Activated CD8-positive, alpha-beta memory T cell treated with anti-CD3 and anti-CD28 coated beads for 36 hours (primary cell): ENCODE measurements around the gene GPHN. TPM values are rescaled to one million over a fixed set of nuclear protein-coding genes. Genes with fewer than 3 reads are reported as not detected.

Experiments used
- CTCF ChIA-PET: fragments of 350-600 bp; sonication (Branson Sonifier 250); formaldehyde crosslinking; loops from one replicate; lab custom pipeline; 2021; ENCODE audit warnings: antibody characterized with exemption; lab: Charles Lee
- POLR2A ChIA-PET: fragments of 350-600 bp; sonication (Branson Sonifier 250); formaldehyde crosslinking; loops from one replicate; lab custom pipeline; 2021; ENCODE audit warnings: antibody characterized with exemption; lab: Charles Lee
- total RNA-seq, 2 experiments: library from RNA; stranded (reverse); gene quantifications; one replicate each; pipeline ENCODE4 v1.2.3, GENCODE V29; 2021

GPHN gene
- total RNA-seq, 2 experiments from 2014 or later, result 14.6 to 15.5 TPM

DNA sequence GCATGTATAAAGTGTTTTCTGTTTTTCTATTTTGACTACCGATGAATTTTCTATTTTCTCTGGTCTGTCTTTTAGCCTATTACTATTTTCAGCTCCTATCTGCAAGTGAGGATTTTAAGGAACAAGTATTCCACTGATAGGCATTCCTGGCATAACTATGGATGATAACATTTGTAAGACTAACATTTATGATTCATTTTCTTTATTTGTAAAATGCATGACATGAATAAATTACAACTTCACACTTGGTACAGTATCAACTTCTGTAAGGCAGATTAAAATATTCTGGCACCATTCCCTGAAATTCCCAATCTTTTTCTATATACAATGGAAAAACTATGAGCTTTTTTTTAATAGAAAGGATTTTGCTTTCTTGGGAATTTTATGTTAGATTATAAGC is 560.3 kb downstream of the GPHN start:
- ChIA-PET POLR2A (no interaction called here), CTCF (no interaction called here)

DNA sequence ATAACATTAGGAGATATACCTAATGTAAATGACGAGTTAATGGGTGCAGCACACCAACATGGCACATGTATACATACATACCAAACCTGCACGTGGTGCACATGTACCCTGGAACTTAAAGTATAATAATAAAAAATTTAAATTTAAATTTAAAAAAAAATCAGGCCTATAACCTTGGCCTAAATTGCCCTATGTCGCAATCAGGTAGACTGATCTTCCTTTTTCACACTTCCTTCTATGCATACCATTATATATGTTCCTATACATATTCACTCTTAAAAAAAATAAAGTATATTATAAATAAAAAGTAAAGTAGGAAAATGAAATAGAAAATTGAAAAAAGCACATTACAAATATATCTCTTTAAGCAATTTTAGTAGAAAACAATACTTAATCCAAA is 563.6 kb downstream of the GPHN start:
- POLR2A ChIA-PET, result no interaction called here
- CTCF ChIA-PET, result no interaction called here

DNA sequence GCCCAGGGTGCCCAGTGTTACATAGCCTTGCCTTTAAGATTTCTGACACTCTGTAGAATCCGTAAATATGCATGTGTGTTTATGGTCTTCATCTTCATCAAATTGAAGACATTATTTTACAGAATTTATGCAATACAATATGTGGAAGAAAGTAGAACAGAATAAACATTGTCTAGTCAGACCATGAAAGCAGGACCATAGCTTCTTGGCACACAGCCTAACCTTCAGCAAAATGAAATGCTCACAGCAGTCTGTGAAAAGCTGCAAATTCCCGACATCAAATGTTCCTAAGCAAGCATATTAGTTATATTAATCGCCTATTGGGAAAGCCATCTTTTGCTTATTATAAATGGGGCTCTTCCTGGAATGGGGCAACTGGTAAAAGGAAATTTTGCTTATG is 570.0 kb downstream of the GPHN start:
- CTCF ChIA-PET, result no interaction called here
- POLR2A ChIA-PET, result no interaction called here

DNA sequence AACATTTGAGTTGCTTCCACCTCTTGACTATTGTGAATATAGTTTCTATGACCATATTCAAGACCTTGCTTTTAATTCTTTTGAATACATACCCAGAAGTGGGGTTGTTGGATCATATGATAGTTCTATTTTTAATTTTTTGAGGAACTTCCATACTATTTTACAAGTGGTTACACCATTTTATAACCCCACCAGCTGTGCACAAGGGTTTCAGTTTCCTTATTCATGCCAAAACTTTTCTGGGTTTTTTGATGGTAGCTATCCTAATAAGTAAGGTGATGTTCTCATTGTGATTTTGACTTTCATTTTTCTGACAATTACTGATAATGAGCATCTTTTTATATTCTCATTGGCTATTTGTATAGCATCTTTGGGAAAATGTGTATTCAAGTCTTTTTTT is 571.9 kb downstream of the GPHN start:
- ChIA-PET POLR2A (no interaction called here), CTCF (no interaction called here)

DNA sequence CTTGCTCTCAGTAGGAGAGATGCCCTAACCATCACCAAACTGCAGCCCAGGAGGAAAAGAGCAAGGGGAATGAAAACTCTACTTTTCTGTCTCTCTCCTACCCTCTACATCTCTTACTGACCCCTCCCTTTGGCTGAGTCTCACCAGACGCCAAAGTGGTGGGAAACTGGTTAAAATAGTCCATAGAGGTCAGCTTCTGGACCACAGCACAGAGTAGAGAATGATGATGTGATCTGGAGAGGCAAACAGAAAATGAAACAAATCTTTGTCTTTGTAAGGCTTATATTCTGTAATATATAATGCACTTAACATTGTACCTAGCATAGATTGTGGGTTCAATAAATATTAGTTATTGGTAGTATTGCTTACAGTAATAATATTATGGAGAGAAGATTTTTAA is 600.3 kb downstream of the GPHN start:
- CTCF ChIA-PET, result no interaction called here

DNA sequence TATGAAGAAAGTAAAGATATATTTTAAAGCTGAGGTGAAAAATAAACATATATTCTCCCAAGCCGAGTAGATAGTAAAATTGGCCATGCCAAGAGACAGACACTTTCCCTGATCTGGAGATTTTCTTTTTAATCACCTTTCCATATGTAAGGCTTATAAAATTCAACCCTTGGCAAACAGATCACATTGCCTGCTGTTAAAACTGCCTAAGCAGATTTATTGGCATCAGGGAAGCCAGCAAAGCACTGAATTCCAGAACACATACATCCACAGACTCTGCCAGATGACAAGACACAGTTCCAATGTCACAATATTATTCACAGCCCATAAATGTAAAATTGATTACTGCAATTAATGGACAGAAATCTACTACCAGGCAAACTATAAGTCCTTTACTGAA is 603.1 kb downstream of the GPHN start:
- CTCF ChIA-PET, result no interaction called here
- POLR2A ChIA-PET, result no interaction called here

More for the DNA sequence above, 600.3 kb downstream of the GPHN start:
- POLR2A ChIA-PET, result no interaction called here

DNA sequence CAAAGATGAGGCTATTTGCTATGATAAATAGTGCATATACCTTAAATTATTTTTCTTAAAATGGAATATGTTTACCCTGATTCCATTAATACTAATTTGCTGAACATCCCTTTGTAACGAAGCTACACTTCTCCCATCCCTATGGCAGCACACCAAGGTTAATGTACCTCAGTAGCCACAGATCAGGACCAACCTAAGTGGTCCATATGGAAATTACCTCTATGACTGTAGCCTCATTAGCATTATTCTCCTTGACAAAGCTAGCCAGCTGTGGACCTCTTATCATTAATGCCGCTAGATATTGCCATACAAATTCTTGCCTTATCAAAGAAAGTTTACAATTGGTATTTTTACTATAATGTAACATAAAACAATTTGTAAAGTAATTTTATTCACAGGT is 604.4 kb downstream of the GPHN start:
- POLR2A ChIA-PET, result no interaction called here
- CTCF ChIA-PET, result no interaction called here

DNA sequence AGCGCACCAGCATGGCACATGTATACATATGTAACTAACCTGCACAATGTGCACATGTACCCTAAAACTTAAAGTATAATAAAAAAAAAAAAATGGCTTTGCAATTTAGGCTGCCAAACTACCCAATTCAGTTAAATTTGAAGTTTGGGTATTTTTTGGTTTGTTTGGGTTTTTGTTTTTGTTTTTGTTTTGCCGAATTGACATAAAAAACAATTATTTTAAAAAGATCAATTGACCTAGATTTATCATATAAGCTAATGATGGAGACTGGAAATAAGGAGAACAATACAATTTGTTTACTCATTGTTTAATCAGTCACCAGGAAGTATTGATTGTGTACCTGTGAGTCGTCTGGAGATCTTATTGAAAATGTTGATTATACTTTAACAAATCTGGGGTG is 619.2 kb downstream of the GPHN start:
- POLR2A ChIA-PET, result no interaction called here
- CTCF ChIA-PET, result no interaction called here

DNA sequence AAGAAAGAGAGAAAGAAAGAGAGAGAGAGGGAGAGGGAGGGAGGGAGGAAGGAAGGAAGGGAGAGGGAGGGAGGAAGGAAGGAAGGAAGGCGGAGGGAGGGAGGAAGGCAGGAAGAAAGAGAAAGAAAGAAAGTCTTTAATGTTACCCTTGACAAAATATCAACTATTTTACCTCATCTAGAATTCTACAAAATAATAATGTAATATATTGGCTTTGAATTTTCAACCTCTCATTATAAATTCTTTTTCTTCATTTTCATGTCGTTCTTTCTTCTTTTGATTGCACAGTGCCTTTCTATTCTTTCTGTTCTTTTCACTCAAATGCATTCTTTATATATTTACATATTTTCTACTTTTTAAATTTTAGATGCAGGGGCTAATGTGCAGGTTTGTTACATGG is 621.8 kb downstream of the GPHN start:
- CTCF ChIA-PET, result no interaction called here
- POLR2A ChIA-PET, result no interaction called here

DNA sequence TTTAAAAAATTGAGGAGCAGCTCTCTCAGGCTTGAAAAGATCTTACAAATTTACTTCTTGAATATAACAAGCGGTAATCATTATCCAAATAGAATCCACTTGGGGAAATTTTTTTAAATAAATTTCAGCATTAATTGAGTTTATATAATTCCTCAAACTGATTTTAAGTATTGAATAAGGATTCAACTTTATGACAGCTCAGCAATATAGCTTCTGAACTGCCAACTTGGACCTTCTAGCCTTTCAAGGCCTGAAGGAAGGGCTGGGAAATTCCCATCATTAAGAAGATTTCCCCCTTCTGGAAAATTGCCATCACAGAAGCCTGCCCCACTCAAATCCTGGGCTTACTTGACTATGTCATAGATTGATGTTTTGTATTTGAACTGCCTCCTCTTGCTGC is 623.7 kb downstream of the GPHN start:
- CTCF ChIA-PET, result no interaction called here
- POLR2A ChIA-PET, result no interaction called here

DNA sequence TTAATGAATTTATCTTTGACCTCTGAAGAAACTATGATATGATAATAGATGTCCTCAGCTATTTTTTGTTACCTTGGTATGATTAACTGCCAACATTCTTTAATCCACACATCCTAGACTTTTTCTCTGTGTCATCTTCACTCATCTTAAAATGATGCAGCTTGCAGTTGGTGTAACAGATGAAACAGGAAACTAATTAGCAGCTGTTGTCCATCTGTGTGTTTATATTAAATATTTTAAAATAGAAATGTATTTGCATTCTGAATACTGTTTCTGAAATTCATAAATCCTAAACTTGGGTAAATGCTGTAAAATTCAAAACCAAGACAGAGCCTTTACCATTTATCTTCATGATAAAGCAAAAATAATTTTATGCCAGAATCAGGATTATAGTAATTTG is 625.2 kb downstream of the GPHN start:
- CTCF ChIA-PET, result no interaction called here

DNA sequence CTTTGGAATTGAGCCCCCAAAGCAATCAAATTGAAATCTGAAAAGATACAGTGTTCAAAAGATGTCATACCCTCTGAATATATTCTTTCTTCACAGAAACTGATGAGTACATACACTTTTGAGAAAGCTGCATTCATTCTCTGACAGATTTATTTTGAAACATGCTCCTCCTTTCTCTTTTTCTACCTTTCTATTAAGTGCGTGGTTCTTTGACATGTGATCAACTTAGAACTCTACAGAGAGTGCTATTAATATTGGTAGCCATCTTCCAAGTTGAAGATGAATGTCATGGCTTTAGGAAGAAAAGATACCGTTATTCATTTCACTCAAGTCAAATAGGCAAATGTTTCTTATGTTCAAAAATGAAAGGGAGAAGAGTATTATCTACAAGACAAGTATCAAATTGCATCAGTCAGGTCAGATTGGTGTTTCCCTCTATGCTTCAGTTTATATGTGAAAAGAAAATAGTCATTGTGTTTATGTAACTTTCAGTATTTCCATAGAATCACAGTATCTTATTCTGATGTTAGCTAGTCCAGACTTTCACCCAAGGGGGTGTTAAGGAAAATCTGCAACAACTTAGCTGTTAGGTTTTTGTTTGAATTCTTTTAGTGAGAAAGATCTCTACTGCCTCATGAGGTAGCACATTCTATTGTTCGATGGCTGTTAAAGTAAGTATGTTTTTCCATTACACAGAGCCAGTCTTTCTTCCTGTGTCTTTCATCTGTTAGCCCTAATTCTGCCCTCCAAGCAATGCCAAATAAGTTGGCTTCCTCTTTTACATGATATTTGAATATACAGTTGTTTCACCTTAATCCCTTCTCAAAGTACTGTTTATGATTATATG is 625.9 kb downstream of the GPHN start:
- ChIA-PET POLR2A (interaction anchor here (0.7 kb wide), 1 partner anchor 31 kb away, joined by 3 read pairs; no protein-coding TSS in a partner anchor), CTCF (no interaction called here)

More for the DNA sequence above, 625.2 kb downstream of the GPHN start:
- POLR2A ChIA-PET, result interaction anchor here (0.7 kb wide), 1 partner anchor 30 kb away, joined by 3 read pairs; no protein-coding TSS in a partner anchor

DNA sequence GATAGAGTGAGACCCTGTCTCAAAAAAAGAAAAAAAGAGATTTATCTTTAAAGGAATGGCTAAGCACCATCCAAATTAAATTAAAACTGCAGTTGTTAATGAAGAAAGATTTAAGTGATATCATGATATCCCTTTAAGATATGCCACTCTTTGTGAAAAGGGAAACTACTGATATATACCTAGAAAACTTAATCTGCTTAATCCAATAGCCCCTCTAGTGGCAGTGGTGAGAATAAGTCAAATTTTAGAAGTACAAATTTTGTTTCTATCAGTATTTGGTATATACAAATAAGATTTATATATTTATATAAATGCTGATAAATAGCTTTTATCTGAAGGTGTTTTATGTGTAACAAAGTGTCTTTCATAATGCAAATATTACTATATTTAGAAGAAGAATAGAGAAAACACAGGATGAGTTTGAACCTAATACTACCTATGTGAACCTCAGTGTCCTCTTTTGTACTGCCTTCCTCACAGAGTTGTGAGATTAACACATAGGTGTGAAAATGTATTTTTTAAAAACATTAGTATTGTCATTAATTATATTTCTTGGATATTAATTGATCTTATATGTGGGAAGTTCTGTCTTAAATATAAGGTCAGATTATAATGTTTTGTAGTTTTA is 629.9 kb downstream of the GPHN start:
- ChIA-PET POLR2A (interaction anchor here (0.6 kb wide), 1 partner anchor 986 kb away, joined by 4 read pairs; no protein-coding TSS in a partner anchor), CTCF (no interaction called here)

DNA sequence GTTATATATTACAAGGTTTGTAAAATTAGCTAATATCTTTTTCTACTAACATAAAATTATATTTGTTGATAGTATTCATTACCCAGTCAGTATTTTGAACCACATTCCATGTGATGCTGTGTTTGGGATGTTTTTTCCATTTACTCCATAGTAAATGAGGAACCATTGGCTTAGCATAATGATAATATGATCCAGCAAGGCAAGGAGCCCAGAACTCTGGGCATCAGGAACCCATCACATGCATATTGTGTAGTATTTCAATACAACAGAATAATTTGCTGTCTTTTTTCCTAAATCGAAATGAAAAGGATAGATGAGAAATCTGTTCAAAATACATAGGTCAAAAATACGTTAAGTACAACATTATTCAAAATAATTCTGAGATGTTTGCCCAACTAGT is 632.6 kb downstream of the GPHN start:
- ChIA-PET POLR2A (interaction anchor here (0.6 kb wide), 1 partner anchor 18 kb away, joined by 4 read pairs; no protein-coding TSS in a partner anchor), CTCF (no interaction called here)

DNA sequence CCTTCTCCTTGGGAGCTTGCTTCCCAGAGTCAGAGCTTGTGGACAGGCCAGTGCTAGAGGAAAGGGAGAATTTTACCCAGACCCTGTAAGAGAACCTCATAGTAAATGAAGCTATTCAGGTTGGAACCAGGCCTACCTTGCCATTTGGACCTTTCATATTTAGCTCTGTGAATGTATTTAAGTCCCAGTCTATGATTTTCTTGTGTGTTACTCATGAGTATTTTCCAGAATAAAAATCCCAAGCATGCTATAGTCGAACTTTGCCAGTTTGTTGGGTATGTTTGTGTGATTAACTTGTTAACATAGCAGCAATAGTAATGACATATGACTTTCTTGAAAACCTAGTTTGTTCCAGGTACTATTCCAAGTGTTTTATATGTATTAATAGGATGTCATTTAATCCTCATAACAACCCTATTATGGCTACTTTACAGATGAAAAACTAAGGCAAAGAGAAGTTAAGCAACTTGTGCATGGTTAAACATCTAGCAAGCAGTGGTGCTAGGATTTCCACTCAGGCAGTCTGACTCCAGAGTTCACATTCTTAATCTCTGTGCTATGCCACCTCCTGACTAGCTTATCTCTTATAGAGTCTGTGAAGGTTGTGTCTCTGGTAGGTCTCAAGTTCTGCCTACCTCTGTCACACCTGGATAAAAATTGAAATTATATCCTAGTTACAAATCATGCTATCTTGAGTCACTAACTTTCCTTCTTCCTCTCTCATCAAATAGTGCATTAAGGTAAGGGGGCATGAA is 633.4 kb downstream of the GPHN start:
- CTCF ChIA-PET, result no interaction called here
- POLR2A ChIA-PET, result no interaction called here

DNA sequence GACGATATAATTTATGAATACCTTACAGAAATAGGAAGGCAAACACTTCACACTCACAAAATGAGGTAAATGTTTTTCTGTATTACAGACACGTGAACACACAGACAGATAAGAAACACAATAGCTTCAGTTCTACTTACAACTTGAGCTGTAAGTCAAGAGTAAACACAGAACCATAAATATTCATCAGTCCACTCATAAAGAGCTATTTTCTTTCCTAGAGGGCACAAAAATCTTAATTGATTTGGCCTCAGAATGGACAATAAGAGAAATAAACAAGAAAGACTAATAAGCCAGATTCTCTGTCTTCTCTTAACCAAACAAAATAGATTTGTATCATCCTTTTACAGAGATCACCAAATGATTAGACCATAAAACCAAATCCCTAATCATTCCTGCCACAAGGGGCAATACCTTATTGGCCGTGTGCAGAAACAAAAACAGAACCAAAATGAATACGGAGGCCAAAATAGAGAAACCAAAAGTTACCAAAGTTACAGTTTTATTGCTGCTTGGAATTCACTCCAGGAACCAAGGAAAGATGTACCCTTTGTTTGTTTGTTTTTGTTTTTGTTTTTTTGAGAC is 643.2 kb downstream of the GPHN start:
- CTCF ChIA-PET, result no interaction called here
- POLR2A ChIA-PET, result no interaction called here

DNA sequence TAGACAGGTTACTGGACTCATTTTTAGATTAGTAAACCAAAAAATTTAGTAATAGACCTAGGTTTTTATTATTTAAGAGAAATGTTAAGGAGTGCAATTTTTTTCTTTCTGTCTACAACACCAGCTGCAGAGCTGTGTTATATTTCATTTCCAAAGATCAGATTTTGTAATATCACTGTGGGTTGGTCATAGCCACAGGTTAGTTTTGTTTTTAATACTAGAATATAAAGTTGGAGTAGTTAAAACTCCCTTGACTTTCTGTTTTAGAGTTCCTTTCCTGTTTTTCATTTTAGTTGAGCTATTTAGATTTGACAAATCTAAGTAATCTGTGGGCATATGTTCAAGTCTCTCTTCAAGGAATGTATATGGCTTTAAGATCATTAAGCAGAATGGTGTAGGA is 650.6 kb downstream of the GPHN start:
- POLR2A ChIA-PET, result interaction anchor here (0.6 kb wide), 2 partner anchors 18 to 136 kb away, joined by 4 to 5 read pairs; no protein-coding TSS in a partner anchor
- CTCF ChIA-PET, result no interaction called here

DNA sequence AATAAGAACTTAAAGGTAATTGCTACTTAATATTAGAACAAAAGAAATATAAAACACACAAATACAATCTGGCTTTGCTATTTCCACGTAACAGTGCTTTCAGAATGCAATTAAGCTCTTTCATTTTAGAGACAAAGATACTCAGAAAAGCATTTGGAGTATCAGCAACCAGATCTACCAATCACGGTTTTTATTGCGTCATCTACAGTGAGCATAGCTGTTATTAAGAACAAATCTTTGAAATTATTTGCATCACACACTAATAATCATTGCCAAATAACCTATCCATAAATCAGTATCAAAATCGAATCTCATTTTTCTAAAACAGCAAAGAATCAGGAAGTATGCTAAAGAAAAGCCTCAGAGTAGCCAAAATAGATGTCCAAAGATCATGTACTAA is 654.4 kb downstream of the GPHN start:
- POLR2A ChIA-PET, result no interaction called here
- CTCF ChIA-PET, result no interaction called here

DNA sequence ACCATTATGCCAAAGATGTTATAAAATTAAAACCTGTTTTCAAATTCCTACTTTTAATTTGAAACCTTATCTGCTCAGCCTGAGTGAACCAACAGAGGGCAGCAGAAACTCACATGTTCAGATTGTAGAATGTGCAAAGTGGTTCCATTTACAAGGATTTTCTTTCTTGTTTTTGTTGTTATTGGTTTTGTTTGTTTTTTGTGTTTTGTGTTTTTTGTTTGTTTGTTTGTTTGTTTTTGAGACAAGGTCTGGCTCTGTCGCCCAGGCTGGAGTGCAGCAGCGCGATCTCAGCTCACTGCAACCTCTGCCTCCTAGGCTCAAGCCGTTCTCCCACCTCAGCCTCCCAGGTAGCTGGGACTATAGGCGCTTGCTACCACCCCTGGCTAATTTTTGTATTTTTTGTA is 658.5 kb downstream of the GPHN start:
- POLR2A ChIA-PET, result no interaction called here

More for the DNA sequence above, 658.5 kb downstream of the GPHN start:
- CTCF ChIA-PET, result interaction anchor here (0.8 to 1.5 kb wide), 3 partner anchors 73 to 120 kb away, joined by 3 to 5 read pairs (median 3); no protein-coding TSS in a partner anchor
